Bone marrow (tissue), 2 donors: ENCODE results near the gene CACNG5.

Experiments used
- DNase-seq, 2 donors: peaks; one replicate each; lab custom pipeline; 2025; lab: John Stamatoyannopoulos, UW

Gene CACNG5

DNA sequence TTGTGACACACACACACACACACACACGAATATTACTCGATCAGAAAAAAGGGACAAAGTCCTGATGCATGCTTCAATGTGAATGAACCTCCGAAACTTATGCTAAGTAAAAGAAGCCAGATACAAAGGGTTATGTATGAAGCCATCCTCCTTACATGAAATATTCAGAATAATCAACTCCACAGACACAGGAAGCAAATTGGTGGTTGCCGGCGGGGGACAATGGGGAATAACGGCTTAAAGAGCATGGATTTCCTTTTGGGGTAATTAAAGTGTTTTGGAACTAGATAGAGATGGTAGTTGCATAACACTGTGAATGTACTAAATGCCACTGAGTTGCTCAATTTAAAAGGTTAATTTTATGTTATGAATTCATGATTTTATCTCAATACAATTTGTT, 8.1 kb upstream of the CACNG5 start:
- no peak for DNase-seq

DNA sequence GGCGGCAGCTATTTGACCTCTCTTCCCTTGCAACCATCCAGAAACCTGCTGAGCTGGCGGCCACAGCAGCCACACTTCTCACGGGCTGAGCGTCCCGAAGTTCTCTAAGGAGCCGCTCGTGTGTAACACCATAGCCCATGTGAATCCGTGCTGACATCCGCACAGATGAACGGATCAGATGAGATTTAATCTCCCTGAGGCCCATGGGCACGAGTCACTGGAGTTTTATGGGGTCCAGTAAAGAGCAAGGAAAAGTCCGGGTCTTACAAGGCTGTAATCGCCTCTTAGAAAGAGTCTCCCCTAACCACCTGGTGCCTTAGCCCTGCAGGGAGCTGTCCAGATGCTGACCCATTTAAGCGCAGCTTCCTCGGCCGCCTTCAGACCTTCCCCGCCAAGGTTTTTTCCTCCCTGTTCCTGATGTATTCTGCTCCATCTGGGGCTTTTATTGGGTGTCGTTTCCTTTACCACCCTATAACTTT, 5.5 kb upstream of the CACNG5 start:
- DNase-seq: no peak

DNA sequence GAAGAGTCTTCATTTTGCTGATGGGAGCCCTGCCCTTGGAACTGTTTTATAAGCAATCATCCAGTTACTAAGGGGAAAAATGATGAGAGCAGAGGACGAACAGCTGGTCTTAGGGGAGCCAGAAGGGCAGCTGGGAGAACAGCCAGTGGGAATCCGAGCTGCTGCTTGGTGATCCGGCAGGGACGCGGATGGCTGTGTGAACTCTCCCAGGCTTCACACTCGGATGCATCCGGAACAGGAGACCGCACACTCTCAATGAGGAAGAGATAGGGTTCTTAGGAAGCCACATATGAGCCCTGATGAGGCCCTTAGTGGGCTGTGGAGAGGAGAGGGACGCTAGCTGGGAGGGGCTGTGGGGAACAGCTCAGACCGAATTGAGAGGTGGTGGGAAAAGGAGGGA, 5.0 kb upstream of the CACNG5 start:
- no peak for DNase-seq

DNA sequence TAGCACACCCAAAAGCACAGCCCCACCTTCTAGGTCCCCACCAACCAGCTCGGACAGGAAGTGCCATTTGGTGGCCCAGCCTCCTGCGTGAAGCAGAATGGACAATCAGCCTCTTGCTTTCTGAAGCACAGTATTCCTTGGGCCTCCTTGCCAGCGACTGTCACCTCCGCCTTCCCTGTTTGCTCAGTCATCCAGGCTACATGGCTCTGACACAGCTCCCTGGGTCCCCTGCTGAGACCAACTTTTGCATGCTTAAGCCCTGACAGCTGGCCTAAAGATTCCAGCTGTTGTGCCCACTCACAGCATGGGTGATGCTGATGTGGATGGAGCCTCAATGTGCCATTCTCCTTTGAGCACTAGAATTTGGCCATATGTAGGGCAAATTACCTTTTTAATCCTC, 4.5 kb upstream of the CACNG5 start:
- no peak for DNase-seq

DNA sequence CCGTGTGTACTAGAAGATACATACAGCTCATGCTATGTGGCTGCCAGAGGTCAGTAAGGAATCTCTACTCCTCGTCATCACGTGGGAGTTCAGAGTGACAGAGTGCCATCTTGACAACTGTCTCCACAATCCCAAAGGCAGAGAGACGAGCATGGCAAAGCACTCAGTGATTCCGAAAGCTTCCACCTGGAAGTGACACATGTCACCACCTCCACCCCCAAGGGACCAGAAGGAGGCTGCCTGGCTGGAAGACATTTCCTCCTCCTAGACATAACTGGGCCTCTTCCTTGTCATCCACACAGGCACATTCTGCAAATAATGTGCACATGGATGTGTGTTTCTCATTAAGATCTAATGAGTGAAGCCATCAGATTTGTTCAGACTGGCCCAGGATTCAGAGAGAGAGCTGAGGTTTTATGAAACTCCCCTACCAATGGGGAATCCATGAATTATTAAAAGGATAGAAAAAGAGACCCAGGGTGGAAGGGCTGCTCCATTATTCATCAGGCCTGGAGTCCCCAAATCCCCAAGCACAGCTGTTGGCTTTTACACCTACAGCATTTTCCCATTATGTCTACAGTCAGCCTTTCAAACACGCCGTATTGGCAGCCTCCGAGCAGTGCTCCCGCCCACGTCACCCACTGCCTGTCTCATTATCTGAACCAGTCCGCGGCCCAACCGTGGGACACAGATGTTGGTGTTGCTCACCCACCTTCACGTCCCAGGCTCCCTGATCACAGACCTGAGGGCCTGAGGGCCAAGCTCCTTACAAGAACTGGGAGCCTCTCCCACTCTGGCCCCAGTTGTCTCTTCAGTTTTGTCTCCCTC, 3.3 kb upstream of the CACNG5 start:
- no peak for DNase-seq

DNA sequence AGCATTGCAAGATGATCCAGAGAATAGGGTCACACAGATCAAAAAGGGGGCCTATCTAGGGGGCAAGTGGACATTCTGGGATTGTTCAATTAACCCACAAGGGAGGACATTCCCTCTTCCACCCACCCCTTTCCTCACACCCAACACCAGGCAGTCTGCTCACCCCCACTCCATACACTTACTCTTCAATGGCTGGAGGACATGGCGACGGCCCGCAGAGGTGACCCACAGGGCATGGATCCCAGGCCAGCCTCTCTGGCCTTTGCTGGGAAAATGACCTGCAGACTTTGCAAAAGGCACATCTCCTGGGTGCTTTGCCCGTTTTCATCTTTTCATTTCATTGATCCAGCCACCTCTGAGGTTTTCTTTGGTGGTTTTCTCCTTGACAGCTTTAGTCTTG, 1.7 kb upstream of the CACNG5 start:
- no peak for DNase-seq

DNA sequence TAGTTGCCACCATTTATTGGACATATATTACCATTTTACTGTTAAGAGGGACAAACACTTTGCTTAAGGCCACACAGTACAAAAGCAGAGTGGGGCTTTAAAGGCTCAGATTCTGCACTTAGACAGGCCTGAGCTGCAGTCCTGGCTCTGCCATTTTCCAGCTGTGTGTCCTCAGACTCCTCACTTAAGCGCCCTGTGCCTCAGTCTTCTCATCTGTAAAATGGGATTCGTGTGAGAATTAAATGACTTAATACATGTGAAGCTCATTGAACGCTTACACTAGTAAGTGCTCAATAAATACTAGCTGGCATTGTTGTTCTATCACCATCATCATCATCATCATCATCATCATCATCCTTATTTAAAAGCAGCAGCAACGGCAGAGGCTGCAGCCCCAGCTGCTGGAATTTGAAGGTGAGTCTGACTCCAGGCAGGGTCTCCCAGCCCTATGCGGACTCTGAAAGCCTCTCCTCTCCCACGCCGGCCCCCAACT, 445 bp upstream of the CACNG5 start:
- no peak for DNase-seq

DNA sequence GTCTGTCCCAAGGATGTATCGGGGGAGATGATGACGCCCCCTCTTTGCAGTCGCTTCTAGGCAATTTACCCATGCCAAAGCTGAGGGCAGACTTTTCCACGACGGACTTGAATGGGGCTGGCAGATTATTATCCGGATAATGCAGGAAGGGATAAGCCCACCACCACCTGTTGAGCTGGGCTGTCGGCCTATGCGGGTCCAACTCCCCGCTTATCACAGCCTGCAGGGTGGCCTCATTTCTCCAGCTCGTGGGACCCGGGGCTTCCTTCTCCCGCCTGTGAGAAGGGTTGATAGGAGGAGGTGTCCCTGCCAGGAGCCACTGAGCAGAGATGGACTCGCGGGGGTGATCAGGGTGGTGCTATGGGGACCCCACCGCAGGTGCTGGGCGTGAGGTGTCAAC, 559 bp downstream of the CACNG5 start:
- DNase-seq: no peak

DNA sequence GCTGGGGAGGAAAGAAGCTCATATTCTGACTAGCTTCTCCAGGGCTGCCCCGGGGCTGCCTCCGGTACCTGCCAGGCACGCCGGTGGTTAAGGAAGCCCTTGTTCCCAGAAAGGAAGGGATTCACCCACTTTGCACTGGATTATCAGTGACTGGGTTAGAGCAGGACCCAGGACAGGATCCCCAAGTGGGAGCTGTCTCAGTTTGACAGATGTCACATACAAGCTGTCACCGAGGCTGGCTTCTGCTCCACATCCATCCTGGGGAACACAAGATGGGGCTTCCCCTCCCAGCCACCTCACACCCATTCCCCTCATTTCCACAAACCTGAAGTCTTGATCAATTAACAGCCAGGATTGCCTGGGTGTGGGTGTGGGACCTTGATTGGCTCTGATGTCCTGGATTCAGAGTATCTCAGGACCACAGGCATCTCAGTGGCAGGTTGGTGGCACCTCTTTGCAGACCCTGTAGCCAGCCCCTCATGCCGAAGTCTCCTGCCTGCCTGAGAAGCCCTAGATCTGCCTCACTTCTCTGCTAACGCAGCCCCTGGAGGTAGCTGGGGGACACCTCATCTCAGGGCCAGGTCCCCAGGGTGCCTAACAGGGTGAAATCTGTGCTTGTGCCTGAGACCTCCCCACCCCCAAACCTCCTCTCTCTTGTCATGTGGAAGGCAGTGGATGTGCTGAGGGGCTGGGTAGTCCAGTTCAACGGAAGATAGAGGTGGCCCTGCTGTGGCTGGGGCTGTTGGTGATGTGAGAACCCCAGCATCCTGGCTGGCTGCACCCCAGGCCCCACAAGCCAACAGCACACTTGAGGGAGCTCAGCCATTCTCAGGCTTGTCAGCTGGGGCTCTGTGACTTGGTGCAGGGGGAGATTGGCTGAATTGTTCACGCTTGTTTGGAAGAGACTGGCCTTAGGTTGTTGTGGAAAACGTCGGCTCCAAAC, 1.4 kb downstream of the CACNG5 start:
- no peak for DNase-seq

DNA sequence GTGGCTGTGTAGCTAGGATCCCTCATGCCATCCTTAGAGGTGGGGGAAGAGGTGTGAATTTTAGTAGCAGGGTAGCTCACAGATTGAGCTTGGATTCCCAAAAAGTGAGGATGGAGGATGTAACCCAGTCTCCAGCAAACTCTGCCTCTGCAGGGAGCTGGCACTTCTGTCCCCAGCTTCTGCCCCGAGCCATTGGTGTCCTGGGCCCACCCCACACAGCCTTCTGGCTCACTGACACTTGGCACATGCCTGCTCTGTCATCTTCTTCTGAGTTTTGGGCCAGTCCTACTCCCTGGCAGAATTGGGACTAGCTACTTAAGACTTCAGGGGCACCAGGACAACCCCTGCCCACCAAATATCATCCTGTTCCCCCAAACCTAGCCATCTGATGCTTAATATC, 2.3 kb downstream of the CACNG5 start:
- no peak for DNase-seq

DNA sequence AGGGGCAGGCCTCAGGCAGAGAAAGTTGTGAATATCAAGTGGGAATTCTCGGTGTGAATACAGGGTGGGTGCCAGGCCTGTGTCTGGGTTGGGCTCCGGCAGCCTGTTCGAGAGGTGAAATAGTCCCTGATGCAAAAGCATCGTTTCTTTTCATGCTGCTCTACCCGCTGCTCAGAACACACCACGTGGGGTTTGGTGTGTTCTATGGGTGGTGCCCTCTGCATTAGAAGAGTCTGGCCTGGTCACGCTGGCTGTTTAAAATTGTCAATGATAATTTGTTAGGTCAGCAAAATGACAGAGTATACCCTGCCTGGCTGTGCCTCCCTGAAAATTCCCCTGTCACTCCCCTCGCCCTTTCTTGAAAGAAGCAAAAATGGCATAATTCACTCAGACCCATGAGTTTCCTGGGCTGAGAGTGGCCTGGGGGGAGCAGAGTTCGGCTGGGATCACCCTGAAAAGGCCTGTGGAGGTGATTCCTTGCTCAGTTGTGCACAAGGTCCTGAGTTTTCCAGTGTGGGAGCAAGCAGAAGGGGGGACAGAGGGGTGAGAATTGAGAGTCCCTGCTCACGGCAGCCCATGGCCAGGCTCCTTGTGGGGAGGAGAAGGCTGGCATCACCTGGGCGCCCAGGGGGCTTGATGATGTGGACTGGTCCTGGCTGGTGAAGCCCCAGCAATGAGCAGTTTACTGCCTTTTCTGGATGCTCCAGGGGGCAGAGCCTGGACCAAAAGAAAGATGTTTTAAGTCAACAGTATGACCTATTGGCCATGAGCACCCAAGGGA, 3.2 kb downstream of the CACNG5 start:
- no peak for DNase-seq

DNA sequence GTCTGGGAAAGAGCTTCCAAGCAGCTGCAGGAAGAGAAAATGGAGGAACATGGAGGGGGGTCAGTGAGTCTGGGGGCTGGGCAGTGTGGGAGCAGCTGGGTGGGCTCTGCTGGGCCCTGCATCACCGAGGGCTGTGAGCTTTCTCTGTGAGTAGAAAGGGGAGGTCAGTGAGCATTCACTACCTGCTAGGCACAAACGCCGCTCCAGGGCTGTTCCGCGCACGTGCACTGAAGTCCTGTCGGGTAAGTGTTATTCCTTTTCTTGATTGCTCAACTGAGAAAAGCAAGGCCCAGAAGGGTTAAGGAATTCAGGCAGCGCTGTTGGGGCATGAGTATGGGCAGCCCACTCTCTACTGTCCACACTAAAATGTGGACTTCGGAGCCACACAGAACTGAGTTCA, 4.7 kb downstream of the CACNG5 start:
- no peak for DNase-seq

DNA sequence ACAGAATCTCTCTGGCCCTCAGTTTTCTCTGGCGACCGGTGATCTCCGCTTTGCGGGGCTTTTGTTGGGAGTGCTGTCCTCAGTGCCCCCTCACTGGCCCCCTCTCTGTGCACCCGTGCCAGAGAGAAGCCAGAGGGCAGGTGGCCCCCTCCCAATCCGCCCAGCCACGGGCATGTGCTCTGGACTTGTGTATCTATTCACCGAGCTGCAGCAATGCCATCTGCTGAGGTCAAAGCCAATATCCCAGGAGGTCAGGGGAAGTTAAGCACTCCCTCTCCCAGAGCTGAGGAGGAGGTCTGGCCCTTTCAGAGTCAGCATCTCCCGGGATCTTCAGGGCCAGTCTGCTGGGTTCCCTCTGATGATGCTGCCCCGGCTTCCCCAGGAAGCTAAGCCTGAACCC, 5.1 kb downstream of the CACNG5 start:
- no peak for DNase-seq

DNA sequence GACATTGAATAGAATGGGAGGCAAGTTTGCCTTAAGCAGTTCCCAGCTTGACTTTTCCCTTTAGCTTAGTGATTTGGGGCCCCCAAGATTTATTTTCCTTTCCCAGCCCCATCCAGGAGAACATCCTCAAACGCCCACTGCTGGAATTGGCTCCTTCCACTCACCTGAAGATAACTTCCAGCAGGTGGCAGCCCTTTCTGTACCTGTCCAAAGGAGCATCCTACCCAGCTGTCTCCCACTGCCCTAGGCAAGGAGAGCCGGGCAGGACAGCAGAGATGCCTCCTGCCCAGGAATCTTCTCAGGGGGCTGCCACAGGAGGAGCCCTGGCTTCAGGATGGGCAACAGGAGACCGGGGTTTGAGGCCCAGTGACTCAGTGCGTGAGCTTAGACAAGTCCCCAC, 6.4 kb downstream of the CACNG5 start:
- DNase-seq: no peak

DNA sequence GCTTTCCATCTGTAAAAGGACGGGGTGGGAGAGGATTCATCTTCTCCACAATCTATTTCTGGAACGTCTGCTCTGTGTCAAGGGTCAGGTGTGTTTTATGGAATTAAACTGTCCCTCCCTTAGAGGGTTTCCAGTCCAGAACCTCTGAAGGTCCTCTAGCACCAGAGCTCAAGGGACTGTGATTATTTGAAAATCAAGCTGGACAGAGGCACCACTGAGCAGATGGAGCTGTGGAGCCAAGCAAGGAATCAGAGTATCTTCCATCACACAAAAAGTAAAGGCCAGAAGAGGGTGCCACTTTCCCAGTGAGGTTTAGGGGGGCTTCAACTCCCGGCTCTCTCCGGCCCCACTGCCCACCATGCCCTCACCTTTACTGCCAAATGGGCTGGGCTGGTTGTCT, 6.8 kb downstream of the CACNG5 start:
- DNase-seq: no peak

DNA sequence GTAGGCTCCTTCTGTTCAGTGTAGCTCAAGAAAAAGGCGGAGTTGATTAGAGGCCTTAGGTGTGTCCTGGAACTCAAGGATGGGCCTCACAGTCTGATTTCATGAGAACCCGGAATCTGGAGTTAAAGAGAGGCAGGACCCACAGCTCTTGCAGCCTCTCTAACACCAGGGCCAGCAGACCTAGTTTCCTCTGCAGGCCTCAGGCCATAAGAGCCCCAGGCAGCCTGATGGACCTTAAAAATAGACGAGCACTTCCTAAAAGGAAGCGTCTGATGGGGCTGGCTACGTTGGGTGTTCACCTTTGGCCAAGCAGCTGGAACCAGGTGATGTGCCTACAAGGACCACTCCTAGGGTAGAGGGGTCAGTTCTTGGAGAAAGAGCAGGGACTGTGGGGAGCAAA, 7.6 kb downstream of the CACNG5 start:
- no peak for DNase-seq

DNA sequence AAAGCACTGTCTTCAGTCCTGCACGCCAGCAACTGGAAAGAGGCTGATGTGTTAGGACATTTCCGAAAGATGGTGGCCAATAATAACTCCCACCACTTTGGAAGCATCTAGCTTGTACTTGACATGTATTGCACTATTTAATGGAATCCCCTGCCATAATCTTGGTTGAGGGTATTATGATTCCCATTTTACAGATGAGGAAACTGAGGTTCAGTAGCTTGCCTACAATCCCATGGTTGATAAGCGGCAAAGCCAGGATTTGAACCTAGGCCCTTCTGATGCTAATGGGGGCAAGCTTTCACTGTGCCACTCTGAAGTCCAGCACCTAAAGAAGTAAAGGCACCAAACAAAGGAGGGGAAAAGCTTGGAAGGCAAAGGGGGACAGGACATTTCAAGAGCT, 8.0 kb downstream of the CACNG5 start:
- DNase-seq: no peak

DNA sequence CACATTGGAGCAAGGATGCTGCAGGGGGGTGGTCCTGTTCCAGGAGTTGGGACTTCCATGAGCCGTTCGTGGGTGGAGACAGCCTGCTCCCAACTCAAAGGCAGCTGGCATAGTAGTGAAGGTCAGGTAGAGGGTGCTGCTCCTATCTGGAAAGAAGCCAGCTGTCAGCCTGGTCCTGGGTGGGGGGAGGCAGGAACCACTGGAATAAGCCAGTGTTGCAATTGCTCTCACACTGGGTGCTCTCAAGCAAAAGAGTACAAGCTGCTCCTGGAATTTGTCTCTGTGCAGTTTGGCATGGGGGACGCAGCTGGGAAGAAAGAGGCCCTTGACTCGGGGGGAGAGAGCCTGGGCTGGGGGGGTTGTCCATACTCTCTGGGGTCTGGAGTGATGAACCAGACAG, 8.7 kb downstream of the CACNG5 start:
- DNase-seq: no peak

DNA sequence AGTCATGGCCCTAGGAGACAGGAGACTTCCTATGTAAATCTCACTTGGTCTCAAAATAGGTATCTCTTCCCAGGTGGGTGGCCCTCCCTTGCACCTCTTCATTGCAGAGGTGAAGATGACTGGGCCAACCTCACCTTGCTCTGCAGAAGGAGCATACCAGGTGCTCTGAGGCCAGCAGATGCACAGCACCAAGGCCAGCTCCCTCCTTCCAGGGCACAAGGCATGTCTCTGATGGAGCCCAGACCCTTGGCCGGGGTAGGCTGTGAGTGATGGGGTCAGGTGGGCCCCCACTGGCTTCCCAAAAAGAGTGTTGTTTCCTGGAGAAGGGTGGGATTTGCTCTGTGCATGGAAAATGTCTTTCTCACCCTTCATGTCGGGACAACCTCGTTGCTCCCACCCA, 12.8 kb downstream of the CACNG5 start:
- DNase-seq: no peak

DNA sequence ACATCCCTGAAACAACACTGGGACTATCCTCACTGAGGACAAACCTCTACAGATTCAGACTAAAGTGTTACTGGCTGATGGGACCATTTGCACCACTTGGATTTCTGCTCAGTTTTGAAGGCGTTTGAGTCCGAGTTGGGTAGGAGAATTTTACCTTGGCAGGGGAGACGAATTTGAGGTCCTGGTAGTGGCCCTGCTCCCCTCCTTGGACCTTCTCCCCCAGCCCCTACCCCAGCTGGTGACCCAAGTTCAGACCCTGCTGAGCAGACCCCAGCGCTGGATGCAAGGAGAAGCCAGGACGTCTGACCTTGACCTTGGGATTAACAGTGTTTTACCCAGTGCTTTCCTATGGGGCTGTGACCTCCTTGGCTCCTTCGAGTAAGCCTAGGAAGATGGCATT, 13.6 kb downstream of the CACNG5 start:
- no peak for DNase-seq

DNA sequence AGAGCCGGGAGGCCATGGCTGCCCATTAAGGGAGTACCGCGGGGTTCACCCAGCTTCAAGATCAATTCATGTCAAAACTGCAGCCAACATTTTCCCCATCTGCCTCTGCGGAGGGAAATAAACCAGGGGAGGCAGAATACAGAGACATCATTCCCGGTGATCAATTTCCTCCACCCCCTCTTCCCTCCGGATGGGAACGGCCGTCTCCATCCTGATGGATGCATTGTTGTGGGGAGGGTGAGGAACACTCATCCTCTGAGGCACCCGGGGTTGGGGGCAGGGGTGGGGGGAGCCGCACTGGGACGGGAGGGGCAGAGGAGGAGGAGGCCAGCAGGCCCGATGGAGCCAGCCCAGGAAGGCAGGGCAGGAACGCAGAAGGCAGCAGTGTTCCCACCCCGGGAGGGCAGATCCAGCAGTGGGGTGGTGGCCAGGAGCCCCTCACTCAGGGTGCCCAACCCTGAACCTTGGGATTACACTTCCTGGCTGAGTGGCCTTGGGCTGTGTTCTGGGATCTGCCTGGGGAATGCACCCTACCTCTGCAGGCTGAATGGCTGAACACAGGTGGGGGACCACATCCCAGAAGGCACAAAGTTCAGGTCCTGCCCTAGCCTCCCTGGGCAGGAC, 14.2 kb downstream of the CACNG5 start:
- DNase-seq: no peak
